MM.1S (cell line): ENCODE measurements around the gene GJA5.

Source experiments
- DNase-seq: peaks from one replicate; pipeline ENCODE4 v3.0.0-alpha.2; 2015
- H2AFZ ChIP-seq: fragments of 300-600 bp; sonication (generic); 2 replicates; pipeline ENCODE4 v1.6.0; 2016; ENCODE audit warnings: antibody characterized with exemption, low read length
- H3F3A ChIP-seq: fragments of 300-600 bp; sonication (generic); 2 replicates; pipeline ENCODE4 v1.6.1; 2016; ENCODE audit warnings: mild to moderate bottlenecking, antibody characterized with exemption, low read length, moderate library complexity, mixed read lengths; ENCODE audit not compliant: insufficient read depth
- H3K27ac ChIP-seq: fragments of 300-600 bp; sonication (generic); 2 replicates; pipeline ENCODE4 v1.5.1; 2016; ENCODE audit warnings: mild to moderate bottlenecking, low read length
- H3K27me3 ChIP-seq: fragments of 300-600 bp; sonication (generic); replicated peaks from 2 replicates; pipeline ENCODE4 v1.6.0; 2016; ENCODE audit warnings: low read length; ENCODE audit not compliant: insufficient read depth
- H3K36me3 ChIP-seq: fragments of 300-600 bp; sonication (generic); replicated peaks from 2 replicates; pipeline ENCODE4 v1.6.1; 2016; ENCODE audit warnings: mild to moderate bottlenecking, low read length, mixed read lengths; ENCODE audit not compliant: insufficient read depth
- H3K4me1 ChIP-seq: fragments of 300-600 bp; sonication (generic); 2 replicates; pipeline ENCODE4 v1.6.1; 2016; ENCODE audit warnings: low read length, mixed read lengths
- H3K4me2 ChIP-seq: fragments of 300-600 bp; sonication (generic); 2 replicates; pipeline ENCODE4 v1.6.0; 2016; ENCODE audit warnings: low read depth, low read length
- H3K4me3 ChIP-seq: fragments of 300-600 bp; sonication (generic); 2 replicates; pipeline ENCODE4 v1.5.1; 2016; ENCODE audit warnings: low read length, mixed read lengths
- H3K79me2 ChIP-seq: fragments of 300-600 bp; sonication (generic); 2 replicates; pipeline ENCODE4 v1.6.1; 2016; ENCODE audit warnings: mixed run types, low read length, mixed read lengths
- H3K9ac ChIP-seq: fragments of 300-600 bp; sonication (generic); 2 replicates; pipeline ENCODE4 v1.6.1; 2016; ENCODE audit warnings: low read length, mixed read lengths
- H3K9me2 ChIP-seq: fragments of 300-600 bp; sonication (generic); replicated peaks from 2 replicates; pipeline ENCODE4 v1.6.1; 2016; ENCODE audit warnings: mild to moderate bottlenecking, low read length, mixed read lengths; ENCODE audit not compliant: insufficient read depth
- H3K9me3 ChIP-seq: fragments of 300-600 bp; sonication (generic); replicated peaks from 2 replicates; pipeline ENCODE4 v1.6.1; 2016; ENCODE audit warnings: mild to moderate bottlenecking, low read length, mixed read lengths; ENCODE audit not compliant: insufficient read depth
- H4K20me1 ChIP-seq: fragments of 300-600 bp; sonication (generic); 2 replicates; pipeline ENCODE4 v1.6.1; 2016; ENCODE audit warnings: mild to moderate bottlenecking, low read length, moderate library complexity, mixed read lengths; ENCODE audit not compliant: insufficient read depth
- EZH2 ChIP-seq: fragments of 300-600 bp; sonication (generic); optimal IDR thresholded peaks from 2 replicates; pipeline ENCODE3; 2017; ENCODE audit warnings: low read depth, mild to moderate bottlenecking, antibody characterized with exemption, low read length, mixed read lengths
- EZH2phosphoT487 ChIP-seq: fragments of 300-600 bp; sonication (generic); IDR thresholded peaks from 2 replicates; pipeline ENCODE4 v1.6.1; 2018; ENCODE audit warnings: antibody characterized with exemption, low read length
- TF ChIP-seq, protein P1 (sequence below): fragments of 300-600 bp; sonication (generic); IDR thresholded peaks from 2 replicates; pipeline ENCODE4 v1.5.1; 2016; ENCODE audit warnings: antibody characterized with exemption, low read length, mixed read lengths

Gene GJA5

DNA sequence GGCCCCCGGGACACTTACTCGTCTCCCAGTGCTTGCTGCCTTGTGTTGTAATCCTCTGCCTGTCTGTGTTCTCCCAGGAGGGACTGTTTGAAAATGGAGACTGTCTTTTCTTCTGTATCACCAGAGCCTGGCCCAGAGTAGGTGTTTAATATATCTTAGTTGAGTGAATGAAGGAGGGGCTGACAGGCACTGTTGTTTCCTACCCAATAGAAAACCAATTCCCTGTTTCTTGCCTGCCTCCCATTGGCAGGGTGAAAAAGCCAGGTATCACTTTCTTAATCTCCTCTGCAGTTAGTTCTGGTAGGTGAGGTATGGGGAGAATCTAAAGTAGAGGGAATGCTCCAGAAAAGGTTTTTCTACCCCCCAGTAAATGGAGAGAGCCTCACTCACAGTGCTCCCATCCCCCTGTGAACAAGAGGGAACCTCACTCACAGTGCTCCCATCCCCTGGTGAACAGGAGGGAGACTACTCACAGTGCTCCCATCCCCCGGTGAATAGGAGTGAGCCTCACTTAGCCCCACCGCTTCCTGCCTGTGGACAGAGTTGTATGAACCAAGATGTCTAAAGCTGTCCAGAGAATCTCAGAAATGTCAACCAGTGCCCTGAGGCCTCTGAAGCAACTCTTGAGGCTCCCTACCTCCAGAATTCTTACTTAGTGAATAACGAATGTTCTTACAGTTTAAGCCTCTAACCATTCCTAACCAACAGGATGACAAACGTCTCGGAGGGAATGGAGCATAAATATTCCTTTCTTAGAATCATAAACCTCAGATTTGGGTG, at the start of gene GJA5:
Gene GJA5 (minus strand): TSS at position 122 of the 780 bp plus-strand sequence. CDS start 1,364 bp downstream, outside the sequence.
- H3K4me2 ChIP-seq: no peak within 1 kb of the TSS
- no peaks in the 10 kb centered on the region for H3K9me3 ChIP-seq
- H3K79me2 ChIP-seq: no peaks in the 10 kb centered on the region
- H3K27me3 ChIP-seq: no peaks in the 10 kb centered on the region
- no peaks in the 10 kb centered on the region for H3K36me3 ChIP-seq
- H3K4me3 ChIP-seq: no peak within 1 kb of the TSS
- TF ChIP-seq, protein P1, sequence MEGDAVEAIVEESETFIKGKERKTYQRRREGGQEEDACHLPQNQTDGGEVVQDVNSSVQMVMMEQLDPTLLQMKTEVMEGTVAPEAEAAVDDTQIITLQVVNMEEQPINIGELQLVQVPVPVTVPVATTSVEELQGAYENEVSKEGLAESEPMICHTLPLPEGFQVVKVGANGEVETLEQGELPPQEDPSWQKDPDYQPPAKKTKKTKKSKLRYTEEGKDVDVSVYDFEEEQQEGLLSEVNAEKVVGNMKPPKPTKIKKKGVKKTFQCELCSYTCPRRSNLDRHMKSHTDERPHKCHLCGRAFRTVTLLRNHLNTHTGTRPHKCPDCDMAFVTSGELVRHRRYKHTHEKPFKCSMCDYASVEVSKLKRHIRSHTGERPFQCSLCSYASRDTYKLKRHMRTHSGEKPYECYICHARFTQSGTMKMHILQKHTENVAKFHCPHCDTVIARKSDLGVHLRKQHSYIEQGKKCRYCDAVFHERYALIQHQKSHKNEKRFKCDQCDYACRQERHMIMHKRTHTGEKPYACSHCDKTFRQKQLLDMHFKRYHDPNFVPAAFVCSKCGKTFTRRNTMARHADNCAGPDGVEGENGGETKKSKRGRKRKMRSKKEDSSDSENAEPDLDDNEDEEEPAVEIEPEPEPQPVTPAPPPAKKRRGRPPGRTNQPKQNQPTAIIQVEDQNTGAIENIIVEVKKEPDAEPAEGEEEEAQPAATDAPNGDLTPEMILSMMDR: no peak
- TF ChIP-seq EZH2 (no peak), EZH2phosphoT487 (no peak)
- H3K4me1 ChIP-seq: peaks cover 15% of the 10 kb centered on the region
- H2AFZ ChIP-seq: no peak within 1 kb of the TSS
- H3K9ac ChIP-seq: no peak within 1 kb of the TSS
- H3K27ac ChIP-seq: no peak within 1 kb of the TSS
- no peaks in the 10 kb centered on the region for H3K9me2 ChIP-seq
- no peak for DNase-seq
- no peaks in the 10 kb centered on the region for H3F3A ChIP-seq
- no peaks in the 10 kb centered on the region for H4K20me1 ChIP-seq

DNA sequence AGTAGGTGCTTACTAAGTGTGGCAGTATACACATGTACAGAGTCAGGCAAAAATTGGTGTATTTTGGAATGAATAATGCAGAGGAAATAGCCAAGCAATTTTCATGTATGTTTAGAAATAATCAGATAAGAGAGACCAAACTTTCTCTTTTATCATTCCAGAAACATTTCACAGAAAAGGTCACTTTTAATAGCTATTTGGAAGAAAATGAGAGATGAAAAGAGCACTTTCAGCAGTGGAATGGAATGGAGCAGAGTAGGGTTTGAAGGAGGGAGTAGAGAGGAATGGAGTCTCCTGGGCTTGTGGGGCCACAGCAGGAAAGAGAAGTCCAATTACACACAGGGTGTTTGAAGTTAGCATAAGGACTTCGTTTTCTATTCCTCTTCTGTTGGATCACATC, 48.8 kb upstream of the GJA5 start:
- Histone ChIP-seq H3K9me2 (no peaks in the 10 kb centered on the region), H3K4me3 (no peak overlapping the region), H3K27me3 (no peaks in the 10 kb centered on the region), H2AFZ (no peak overlapping the region), H3K9ac (no peak overlapping the region), H3K27ac (no peak overlapping the region), H3F3A (no peaks in the 10 kb centered on the region), H3K4me1 (no peaks in the 10 kb centered on the region), H3K4me2 (no peak overlapping the region), H3K36me3 (no peaks in the 10 kb centered on the region), H3K9me3 (no peaks in the 10 kb centered on the region), H4K20me1 (no peaks in the 10 kb centered on the region), H3K79me2 (no peaks in the 10 kb centered on the region)
- TF ChIP-seq EZH2phosphoT487: no peak
- TF ChIP-seq EZH2: no peak
- TF ChIP-seq, protein P1: no peak
- no peak for DNase-seq

GRCh38 chr1:147808025-147808424, 47.6 kb upstream of the GJA5 start:
- DNase-seq: no peak
- H3K4me3 ChIP-seq: no peak overlapping the region
- H3K36me3 ChIP-seq: no peaks in the 10 kb centered on the region
- no peaks in the 10 kb centered on the region for H3F3A ChIP-seq
- no peak overlapping the region for H3K27ac ChIP-seq
- H3K4me1 ChIP-seq: no peaks in the 10 kb centered on the region
- no peaks in the 10 kb centered on the region for H3K79me2 ChIP-seq
- TF ChIP-seq EZH2 (no peak), EZH2phosphoT487 (no peak)
- TF ChIP-seq, protein P1: no peak
- no peaks in the 10 kb centered on the region for H4K20me1 ChIP-seq
- H3K9me3 ChIP-seq: no peaks in the 10 kb centered on the region
- H3K4me2 ChIP-seq: no peak overlapping the region
- no peak overlapping the region for H3K9ac ChIP-seq
- no peaks in the 10 kb centered on the region for H3K27me3 ChIP-seq
- no peak overlapping the region for H2AFZ ChIP-seq
- no peaks in the 10 kb centered on the region for H3K9me2 ChIP-seq
